HepG2 (cell line): ENCODE data around the gene EMB. TPM values are rescaled to one million over a fixed set of nuclear protein-coding genes. Genes with fewer than 3 reads are reported as not detected.

ENCODE experiments used
- ATAC-seq: fragments of 200-7000 bp; cut with Tn5 transposase; 3 replicates; pipeline ENCODE4 v1.9.1; 2020; ENCODE audit warnings: mild to moderate bottlenecking, moderate library complexity
- BruUV-seq: library from RNA; stranded (reverse); fragments of 400-500 nt; replicated peaks from 2 replicates; lab custom pipeline; 2021; lab: Mats Ljungman, UMichigan
- CTCF ChIA-PET: fragments of 300-600 bp; formaldehyde crosslinking; extraction: SDS; loops from one replicate; lab custom pipeline; 2021; ENCODE audit warnings: low total read pairs, inconsistent platforms, low intra/inter-chr PET ratio; lab: Yijun Ruan, JAX
- POLR2A ChIA-PET: fragments of 350-600 bp; sonication (Branson Sonifier 250); formaldehyde crosslinking; loops from one replicate; lab custom pipeline; 2020; ENCODE audit warnings: antibody characterized with exemption, inconsistent platforms; lab: Yijun Ruan, JAX
- DNase-seq: peaks from one replicate; pipeline ENCODE4 v3.0.0-alpha.2; 2015; ENCODE audit warnings: low spot score
- FAIRE-seq: peaks from 3 replicates; lab custom pipeline; 2011; peaks lifted over from hg19 to GRCh38; lab: Jason Lieb, UNC
- H2AFZ ChIP-seq: one replicate; pipeline ENCODE4 v1.6.1; 2011; ENCODE audit warnings: low read length, inconsistent platforms
- H3K27ac ChIP-seq: fragments of 300-600 bp; 3 replicates; pipeline ENCODE4 v1.8.0; 2011; ENCODE audit warnings: mixed run types, mild to moderate bottlenecking, mixed read lengths, low read length, inconsistent platforms; ENCODE audit not compliant: insufficient read depth; ENCODE audit errors: extremely low read length
- H3K27me3 ChIP-seq, 2 experiments: fragments of 200-600 bp in 1 of 2; 2 replicates in 1 of 2; 3 replicates in 1 of 2; pipeline versions ENCODE4 v1.6.0 to v1.8.0; 2011; ENCODE audit warnings: low read length in 2 of 2, mild to moderate bottlenecking in 2 of 2, moderate library complexity in 2 of 2, inconsistent platforms in 1 of 2; ENCODE audit not compliant: insufficient read depth in 2 of 2, control insufficient read depth in 1 of 2
- H3K36me3 ChIP-seq, 2 experiments: fragments of 200-600 bp in 1 of 2; replicated peaks in 1 of 2; 2 replicates in 1 of 2; 3 replicates in 1 of 2; pipeline versions ENCODE4 v1.5.1 to v1.8.0; 2011; ENCODE audit warnings: low read length in 2 of 2, inconsistent platforms in 1 of 2; ENCODE audit not compliant: insufficient read depth in 2 of 2, control insufficient read depth in 1 of 2
- H3K4me1 ChIP-seq: 2 replicates; pipeline ENCODE4 v1.5.1; 2012; ENCODE audit warnings: low read length, inconsistent platforms; ENCODE audit not compliant: insufficient read depth
- H3K4me2 ChIP-seq: 2 replicates; pipeline ENCODE4 v1.6.0; 2011; ENCODE audit warnings: low read depth, low read length, inconsistent platforms
- H3K4me3 ChIP-seq, 3 experiments: fragments of 200-600 bp in 1 of 3; sonication (generic), shearing (Covaris generic) in 1 of 3; replicated peaks in 1 of 3; 2 replicates each; pipeline ENCODE4 v1.5.1; 2011 to 2016; ENCODE audit warnings: low read length in 3 of 3, inconsistent platforms in 2 of 3, low read depth in 2 of 3, mild to moderate bottlenecking in 2 of 3, control low read depth in 1 of 3, mixed read lengths in 1 of 3; ENCODE audit not compliant: insufficient read depth in 1 of 3
- H3K79me2 ChIP-seq: one replicate; pipeline ENCODE4 v1.6.1; 2011; ENCODE audit warnings: low read length, inconsistent platforms; ENCODE audit not compliant: insufficient read depth
- H3K9ac ChIP-seq: 2 replicates; pipeline ENCODE4 v1.6.0; 2011; ENCODE audit warnings: mild to moderate bottlenecking, low read depth, low read length, inconsistent platforms; ENCODE audit not compliant: insufficient read depth
- H3K9me3 ChIP-seq: 2 replicates; pipeline ENCODE4 v1.5.1; 2012; ENCODE audit warnings: mild to moderate bottlenecking, low read length
- H4K20me1 ChIP-seq: 2 replicates; pipeline ENCODE4 v1.6.0; 2011; ENCODE audit warnings: inconsistent platforms, mild to moderate bottlenecking, low read length, moderate library complexity; ENCODE audit not compliant: insufficient read depth
- ATF7 ChIP-seq, 2 experiments: fragments of 450-650 bp in 1 of 2; sonication (generic) in 1 of 2; formaldehyde crosslinking in 1 of 2; IDR thresholded peaks; 2 replicates each; pipeline versions ENCODE4 v1.4.0 to v1.6.1; 2016 to 2020; ENCODE audit warnings: antibody characterized with exemption in 1 of 2, mild to moderate bottlenecking in 1 of 2, missing genetic modification reagents in 1 of 2
- CREB1 ChIP-seq, 2 experiments: fragments of 450-650 bp in 1 of 2; IDR thresholded peaks; 2 replicates each; pipeline ENCODE4 v1.6.1; 2016 to 2017; ENCODE audit warnings: control low read depth in 1 of 2, mild to moderate bottlenecking in 1 of 2, missing compliant biosample characterization in 1 of 2, missing genetic modification characterization in 1 of 2
- GABPA ChIP-seq, 2 experiments: IDR thresholded peaks; 2 replicates each; pipeline ENCODE4 v1.6.1; 2011 to 2016; ENCODE audit warnings: low read depth in 2 of 2, low read length in 1 of 2, missing biosample characterization in 1 of 2, missing genetic modification characterization in 1 of 2
- HDAC1 ChIP-seq: sonication (generic); formaldehyde crosslinking; IDR thresholded peaks from 2 replicates; pipeline ENCODE4 v1.5.1; 2020; ENCODE audit warnings: mild to moderate bottlenecking, missing genetic modification reagents
- KLF6 ChIP-seq: IDR thresholded peaks from 2 replicates; pipeline ENCODE4 v1.8.0; 2016; ENCODE audit warnings: missing biosample characterization, missing genetic modification reagents
- MIER2 ChIP-seq: IDR thresholded peaks from 2 replicates; pipeline ENCODE4 v1.6.1; 2016; ENCODE audit warnings: missing biosample characterization, missing genetic modification reagents
- TCF7L2 ChIP-seq: IDR thresholded peaks from 2 replicates; pipeline ENCODE4 v1.6.1; 2011; ENCODE audit warnings: mild to moderate bottlenecking, low read depth, low read length, moderate library complexity
- ZIK1 ChIP-seq: sonication (generic); formaldehyde crosslinking; IDR thresholded peaks from 2 replicates; pipeline ENCODE4 v1.5.0; 2020; ENCODE audit warnings: mild to moderate bottlenecking, low read depth, missing genetic modification reagents, borderline replicate concordance
- ZNF232 ChIP-seq: sonication (generic); formaldehyde crosslinking; IDR thresholded peaks from 2 replicates; pipeline ENCODE4 v1.4.0; 2020; ENCODE audit warnings: missing genetic modification reagents, borderline replicate concordance
- ZNF292 ChIP-seq: sonication (generic); formaldehyde crosslinking; IDR thresholded peaks from 2 replicates; pipeline ENCODE4 v1.8.1; 2022; ENCODE audit warnings: mild to moderate bottlenecking, low read depth, missing genetic modification reagents, borderline replicate concordance
- ZNF557 ChIP-seq: sonication (generic); formaldehyde crosslinking; IDR thresholded peaks from 2 replicates; pipeline ENCODE4 v1.4.0; 2020; ENCODE audit warnings: missing genetic modification reagents
- ZNF614 ChIP-seq: IDR thresholded peaks from 2 replicates; pipeline ENCODE4 v1.6.1; 2018; ENCODE audit warnings: missing biosample characterization, missing genetic modification reagents, inconsistent platforms, borderline replicate concordance
- WGBS: methylation state at CpG from one replicate; pipeline ENCODE4 v1.1.6; 2017; ENCODE audit warnings: low lambda C conversion rate; 5-methylcytosine and 5-hydroxymethylcytosine counted together
- in situ Hi-C: cut with HindIII; loops from 2 replicates; pipeline ENCODE4 v1.10.0; 2017; ENCODE audit warnings: low pct_unique_long_range_greater_than_20kb; ENCODE audit not compliant: extremely low pct_ligation_motif_present
- intact Hi-C: fragments of 100-400 bp; cut with micrococcal nuclease; formaldehyde crosslinking; loops from one replicate; pipeline ENCODE4 v1.10.0; 2022; ENCODE audit not compliant: unreplicated experiment
- polyA plus RNA-seq, 8 experiments: library from polyadenylated mRNA; depleted of rRNA in 3 of 8; stranded (reverse) in 7 of 8; unstranded in 1 of 8; fragments of >200 nt; fragmentation: Illumina TruSeq in 4 of 8; extraction: Trizol in 4 of 8; gene quantifications; 2 replicates each; pipeline versions ENCODE4 v1.2.1 to v1.2.3, GENCODE V29; 2011 to 2016; ENCODE audit warnings: low read depth in 4 of 8, missing spikeins in 1 of 8, mixed read lengths in 1 of 8; ENCODE audit not compliant: insufficient read depth in 1 of 8
- total RNA-seq, 5 experiments: library from RNA; depleted of rRNA; stranded (reverse); fragments of >200 nt; fragmentation: Illumina TruSeq; extraction: Trizol; gene quantifications; 2 replicates each; pipeline ENCODE4 v1.2.3, GENCODE V29; 2016; ENCODE audit warnings: low read depth in 1 of 5
- TF ChIP-seq, protein P1 (sequence below): sonication (generic); formaldehyde crosslinking; IDR thresholded peaks from 2 replicates; pipeline ENCODE4 v1.5.1; 2020; ENCODE audit warnings: mild to moderate bottlenecking, moderate library complexity, missing genetic modification reagents
- TF ChIP-seq, protein P2 (sequence below): sonication (generic); formaldehyde crosslinking; IDR thresholded peaks from 2 replicates; pipeline ENCODE4 v1.4.0; 2020; ENCODE audit warnings: missing genetic modification reagents, borderline replicate concordance
- TF ChIP-seq, protein P3 (sequence below): sonication (generic); formaldehyde crosslinking; conservative IDR thresholded peaks from 2 replicates; pipeline ENCODE4 v1.4.0; 2020; ENCODE audit warnings: mild to moderate bottlenecking, missing genetic modification reagents, moderate library complexity

Gene EMB
- total and polyA plus RNA-seq, 2 of the 13 experiments (the other 11 are each of a cell fraction or from before 2014, with no cell fraction given): 0.01 TPM; not detected in 1

DNA sequence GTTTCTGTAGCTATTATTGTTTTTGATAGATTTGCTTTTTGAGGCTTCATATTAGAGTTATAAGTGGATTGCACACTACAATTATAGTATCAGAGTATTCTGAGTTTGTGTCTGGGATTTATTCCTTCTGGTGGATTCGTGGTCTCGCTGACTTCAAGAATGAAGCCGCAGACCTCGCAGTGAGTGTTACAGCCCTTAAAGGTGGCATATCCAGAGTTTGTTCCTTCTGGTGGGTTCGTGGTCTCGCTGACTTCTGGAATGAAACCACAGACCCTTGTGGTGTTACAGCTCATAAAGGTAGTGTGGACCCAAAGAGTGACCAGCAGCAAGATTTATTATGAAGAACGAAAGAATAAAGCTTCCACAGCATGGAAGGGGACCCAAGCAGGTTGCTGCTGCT is 6.9 kb upstream of the EMB start:
- WGBS: 28% methylated on average over 7 of the region's 7 CpGs
- Histone ChIP-seq H4K20me1 (no peaks in the 10 kb centered on the region), H3K4me3 (no peak overlapping the region)
- TF ChIP-seq ZNF557: no peak
- TF ChIP-seq, protein P1, sequence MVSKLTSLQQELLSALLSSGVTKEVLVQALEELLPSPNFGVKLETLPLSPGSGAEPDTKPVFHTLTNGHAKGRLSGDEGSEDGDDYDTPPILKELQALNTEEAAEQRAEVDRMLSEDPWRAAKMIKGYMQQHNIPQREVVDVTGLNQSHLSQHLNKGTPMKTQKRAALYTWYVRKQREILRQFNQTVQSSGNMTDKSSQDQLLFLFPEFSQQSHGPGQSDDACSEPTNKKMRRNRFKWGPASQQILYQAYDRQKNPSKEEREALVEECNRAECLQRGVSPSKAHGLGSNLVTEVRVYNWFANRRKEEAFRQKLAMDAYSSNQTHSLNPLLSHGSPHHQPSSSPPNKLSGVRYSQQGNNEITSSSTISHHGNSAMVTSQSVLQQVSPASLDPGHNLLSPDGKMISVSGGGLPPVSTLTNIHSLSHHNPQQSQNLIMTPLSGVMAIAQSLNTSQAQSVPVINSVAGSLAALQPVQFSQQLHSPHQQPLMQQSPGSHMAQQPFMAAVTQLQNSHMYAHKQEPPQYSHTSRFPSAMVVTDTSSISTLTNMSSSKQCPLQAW (CRISPR knock-in tag): no peak
- TF ChIP-seq CREB1 (IDR thresholded peaks at IDR 0.05): no peak
- TF ChIP-seq CREB1 (CRISPR knock-in tag; IDR thresholded peaks at IDR 0.05): no peak
- TF ChIP-seq, protein P2, sequence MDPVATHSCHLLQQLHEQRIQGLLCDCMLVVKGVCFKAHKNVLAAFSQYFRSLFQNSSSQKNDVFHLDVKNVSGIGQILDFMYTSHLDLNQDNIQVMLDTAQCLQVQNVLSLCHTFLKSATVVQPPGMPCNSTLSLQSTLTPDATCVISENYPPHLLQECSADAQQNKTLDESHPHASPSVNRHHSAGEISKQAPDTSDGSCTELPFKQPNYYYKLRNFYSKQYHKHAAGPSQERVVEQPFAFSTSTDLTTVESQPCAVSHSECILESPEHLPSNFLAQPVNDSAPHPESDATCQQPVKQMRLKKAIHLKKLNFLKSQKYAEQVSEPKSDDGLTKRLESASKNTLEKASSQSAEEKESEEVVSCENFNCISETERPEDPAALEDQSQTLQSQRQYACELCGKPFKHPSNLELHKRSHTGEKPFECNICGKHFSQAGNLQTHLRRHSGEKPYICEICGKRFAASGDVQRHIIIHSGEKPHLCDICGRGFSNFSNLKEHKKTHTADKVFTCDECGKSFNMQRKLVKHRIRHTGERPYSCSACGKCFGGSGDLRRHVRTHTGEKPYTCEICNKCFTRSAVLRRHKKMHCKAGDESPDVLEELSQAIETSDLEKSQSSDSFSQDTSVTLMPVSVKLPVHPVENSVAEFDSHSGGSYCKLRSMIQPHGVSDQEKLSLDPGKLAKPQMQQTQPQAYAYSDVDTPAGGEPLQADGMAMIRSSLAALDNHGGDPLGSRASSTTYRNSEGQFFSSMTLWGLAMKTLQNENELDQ (CRISPR knock-in tag): no peak
- TF ChIP-seq KLF6: no peak
- TF ChIP-seq ZNF232: no peak
- TF ChIP-seq ZNF614 (CRISPR knock-in tag): no peak
- no peak for TF ChIP-seq HDAC1 (CRISPR knock-in tag)
- TF ChIP-seq ATF7 (IDR thresholded peaks at IDR 0.05): no peak
- TF ChIP-seq ATF7 (CRISPR knock-in tag; IDR thresholded peaks at IDR 0.05): no peak
- no peak for TF ChIP-seq GABPA (IDR thresholded peaks at IDR 0.05; ENCODE audit: low read depth, low read length)
- no peak for TF ChIP-seq GABPA (CRISPR knock-in tag; IDR thresholded peaks at IDR 0.05; ENCODE audit: low read depth)
- TF ChIP-seq ZIK1 (CRISPR knock-in tag): no peak
- TF ChIP-seq, protein P3, sequence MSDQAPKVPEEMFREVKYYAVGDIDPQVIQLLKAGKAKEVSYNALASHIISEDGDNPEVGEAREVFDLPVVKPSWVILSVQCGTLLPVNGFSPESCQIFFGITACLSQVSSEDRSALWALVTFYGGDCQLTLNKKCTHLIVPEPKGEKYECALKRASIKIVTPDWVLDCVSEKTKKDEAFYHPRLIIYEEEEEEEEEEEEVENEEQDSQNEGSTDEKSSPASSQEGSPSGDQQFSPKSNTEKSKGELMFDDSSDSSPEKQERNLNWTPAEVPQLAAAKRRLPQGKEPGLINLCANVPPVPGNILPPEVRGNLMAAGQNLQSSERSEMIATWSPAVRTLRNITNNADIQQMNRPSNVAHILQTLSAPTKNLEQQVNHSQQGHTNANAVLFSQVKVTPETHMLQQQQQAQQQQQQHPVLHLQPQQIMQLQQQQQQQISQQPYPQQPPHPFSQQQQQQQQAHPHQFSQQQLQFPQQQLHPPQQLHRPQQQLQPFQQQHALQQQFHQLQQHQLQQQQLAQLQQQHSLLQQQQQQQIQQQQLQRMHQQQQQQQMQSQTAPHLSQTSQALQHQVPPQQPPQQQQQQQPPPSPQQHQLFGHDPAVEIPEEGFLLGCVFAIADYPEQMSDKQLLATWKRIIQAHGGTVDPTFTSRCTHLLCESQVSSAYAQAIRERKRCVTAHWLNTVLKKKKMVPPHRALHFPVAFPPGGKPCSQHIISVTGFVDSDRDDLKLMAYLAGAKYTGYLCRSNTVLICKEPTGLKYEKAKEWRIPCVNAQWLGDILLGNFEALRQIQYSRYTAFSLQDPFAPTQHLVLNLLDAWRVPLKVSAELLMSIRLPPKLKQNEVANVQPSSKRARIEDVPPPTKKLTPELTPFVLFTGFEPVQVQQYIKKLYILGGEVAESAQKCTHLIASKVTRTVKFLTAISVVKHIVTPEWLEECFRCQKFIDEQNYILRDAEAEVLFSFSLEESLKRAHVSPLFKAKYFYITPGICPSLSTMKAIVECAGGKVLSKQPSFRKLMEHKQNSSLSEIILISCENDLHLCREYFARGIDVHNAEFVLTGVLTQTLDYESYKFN: no peak
- TF ChIP-seq MIER2 (CRISPR knock-in tag): no peak
- TF ChIP-seq TCF7L2: no peak
- no peak for TF ChIP-seq ZNF292 (CRISPR knock-in tag)

More for the DNA sequence above, 6.9 kb upstream of the EMB start:
- in situ Hi-C loops: no loop called here
- CTCF ChIA-PET: no interaction called here
- FAIRE-seq (no peak), DNase-seq (no peak), ATAC-seq (no peak)
- peaks cover 38% of the 10 kb centered on the region for H3K9me3 ChIP-seq
- no peaks in the 10 kb centered on the region for H3K27me3 ChIP-seq
- POLR2A ChIA-PET: no interaction called here
- H3K4me1 ChIP-seq: no peaks in the 10 kb centered on the region
- H3K4me2 ChIP-seq: no peak overlapping the region
- H3K27ac ChIP-seq: no peak overlapping the region
- H3K36me3 ChIP-seq: no peaks in the 10 kb centered on the region
- no peak overlapping the region for H3K9ac ChIP-seq
- intact Hi-C loops: no loop called here
- H3K79me2 ChIP-seq: no peaks in the 10 kb centered on the region
- no peak overlapping the region for H2AFZ ChIP-seq
- no TSS peak for BruUV-seq
